ENCODE data around the gene PATZ1. TPM values are rescaled to one million over a fixed set of nuclear protein-coding genes. Genes with fewer than 3 reads are reported as not detected.

Gene PATZ1
- total and polyA plus RNA-seq, 2 of the 8 experiments (the other 6 are each of a cell fraction or from before 2014, with no cell fraction given) = 62.1 to 70.9 TPM

DNA sequence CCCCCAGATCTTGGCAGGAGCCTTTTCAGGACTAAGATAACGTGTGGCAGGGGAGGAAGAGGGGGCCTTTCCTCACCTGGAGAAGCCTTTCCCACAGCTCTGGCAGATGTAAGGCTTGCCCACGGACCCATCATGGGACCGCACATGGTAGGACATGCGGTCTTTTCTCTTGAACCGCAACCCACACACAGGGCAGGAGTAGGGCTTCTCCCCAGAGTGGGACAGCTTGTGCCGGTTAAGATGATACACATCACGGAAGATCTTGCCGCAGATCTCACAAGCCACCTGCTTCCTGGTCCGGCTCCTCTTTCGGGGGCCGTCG is 1.9 kb downstream of the PATZ1 start (continued):
- TF ChIP-seq, protein P1, sequence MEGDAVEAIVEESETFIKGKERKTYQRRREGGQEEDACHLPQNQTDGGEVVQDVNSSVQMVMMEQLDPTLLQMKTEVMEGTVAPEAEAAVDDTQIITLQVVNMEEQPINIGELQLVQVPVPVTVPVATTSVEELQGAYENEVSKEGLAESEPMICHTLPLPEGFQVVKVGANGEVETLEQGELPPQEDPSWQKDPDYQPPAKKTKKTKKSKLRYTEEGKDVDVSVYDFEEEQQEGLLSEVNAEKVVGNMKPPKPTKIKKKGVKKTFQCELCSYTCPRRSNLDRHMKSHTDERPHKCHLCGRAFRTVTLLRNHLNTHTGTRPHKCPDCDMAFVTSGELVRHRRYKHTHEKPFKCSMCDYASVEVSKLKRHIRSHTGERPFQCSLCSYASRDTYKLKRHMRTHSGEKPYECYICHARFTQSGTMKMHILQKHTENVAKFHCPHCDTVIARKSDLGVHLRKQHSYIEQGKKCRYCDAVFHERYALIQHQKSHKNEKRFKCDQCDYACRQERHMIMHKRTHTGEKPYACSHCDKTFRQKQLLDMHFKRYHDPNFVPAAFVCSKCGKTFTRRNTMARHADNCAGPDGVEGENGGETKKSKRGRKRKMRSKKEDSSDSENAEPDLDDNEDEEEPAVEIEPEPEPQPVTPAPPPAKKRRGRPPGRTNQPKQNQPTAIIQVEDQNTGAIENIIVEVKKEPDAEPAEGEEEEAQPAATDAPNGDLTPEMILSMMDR (IDR thresholded peaks at IDR 0.05; ENCODE audit: control extremely low read depth in 1 of 3, insufficient read depth in 1 of 3, low read depth in 1 of 3, low read length in 3 of 3) = no peak
- TF ChIP-seq, protein P2, sequence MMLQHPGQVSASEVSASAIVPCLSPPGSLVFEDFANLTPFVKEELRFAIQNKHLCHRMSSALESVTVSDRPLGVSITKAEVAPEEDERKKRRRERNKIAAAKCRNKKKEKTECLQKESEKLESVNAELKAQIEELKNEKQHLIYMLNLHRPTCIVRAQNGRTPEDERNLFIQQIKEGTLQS (IDR thresholded peaks at IDR 0.05; ENCODE audit: insufficient read depth, low read depth, low read length) = no peak
- no peak for TF ChIP-seq BRCA1 (IDR thresholded peaks at IDR 0.05; ENCODE audit: low read depth, low read length)
- no peak for TF ChIP-seq TAF1 (IDR thresholded peaks at IDR 0.05; ENCODE audit: low read depth, low read length)
- no peak for TF ChIP-seq CHD1 (IDR thresholded peaks at IDR 0.05; ENCODE audit: low read depth, low read length)
